Transverse colon (tissue), 4 donors: ENCODE results near the gene AQP5.

Experiments used
- CTCF ChIP-seq, 5 experiments: fragments of 200-600 bp in 3 of 5; fragments of 450-650 bp in 2 of 5; sonication (generic) in 3 of 5; IDR thresholded peaks; 1 replicate in 2 of 5; 2 replicates in 3 of 5; pipeline ENCODE4 v1.5.1; 2016 to 2017; ENCODE audit warnings: antibody characterized with exemption in 5 of 5, inconsistent platforms in 3 of 5, mild to moderate bottlenecking in 2 of 5, moderate library complexity in 1 of 5
- POLR2AphosphoS5 ChIP-seq, 3 donors: sonication (generic); formaldehyde crosslinking; IDR thresholded peaks; one replicate each; pipeline ENCODE4 v1.6.1; 2016; ENCODE audit warnings: antibody characterized with exemption in 3 of 3

GRCh38 chr12:49974677-49975317 lies 13.1 kb downstream of the AQP5 start:
- TF ChIP-seq POLR2AphosphoS5 (IDR thresholded peaks at IDR 0.05), result no peak
- TF ChIP-seq CTCF (IDR thresholded peaks at IDR 0.05), result no peak
